PC-9 (cell line): Measurements from ENCODE around the gene B4GALNT1. TPM values are rescaled to one million over a fixed set of nuclear protein-coding genes. Genes with fewer than 3 reads are reported as not detected.
A peak's percentile ranks its signal among the peaks of the same experiment; 100 is the strongest.

Experiments used
- BruUV-seq: library from RNA; stranded (reverse); fragments of 400-500 nt; replicated peaks from 2 replicates; lab custom pipeline; 2021; lab: Mats Ljungman, UMichigan
- CTCF ChIA-PET: fragments of 300-600 bp; sonication (Branson Sonifier 250); formaldehyde crosslinking; loops from one replicate; lab custom pipeline; 2022; ENCODE audit warnings: antibody characterized with exemption; lab: Charles Lee
- POLR2A ChIA-PET: fragments of 300-600 bp; sonication (Branson Sonifier 250); formaldehyde crosslinking; loops from one replicate; lab custom pipeline; 2022; ENCODE audit warnings: antibody characterized with exemption; ENCODE audit not compliant: unreplicated experiment; lab: Charles Lee
- DNase-seq, 2 experiments: peaks; one replicate each; pipeline versions ENCODE4 v3.0.0 to v3.0.0-alpha.2; 2015 to 2022; ENCODE audit warnings: mixed read lengths in 1 of 2
- H2AFZ ChIP-seq: fragments of 200-600 bp; sonication (generic); 2 replicates; pipeline ENCODE4 v1.8.1; 2017; ENCODE audit warnings: antibody characterized with exemption
- H3F3A ChIP-seq: fragments of 200-600 bp; sonication (generic); 2 replicates; pipeline ENCODE4 v1.8.1; 2017; ENCODE audit warnings: antibody characterized with exemption, mild to moderate bottlenecking, low read depth; ENCODE audit not compliant: insufficient read depth
- H3K27ac ChIP-seq: fragments of 200-600 bp; sonication (generic); 2 replicates; pipeline ENCODE4 v1.6.1; 2016; ENCODE audit warnings: mixed run types
- H3K27me3 ChIP-seq: fragments of 200-600 bp; sonication (generic); 2 replicates; pipeline ENCODE4 v1.6.1; 2016; ENCODE audit warnings: low read depth, mixed run types; ENCODE audit not compliant: insufficient read depth
- H3K36me3 ChIP-seq: fragments of 200-600 bp; sonication (generic); 2 replicates; pipeline ENCODE4 v1.6.1; 2016; ENCODE audit warnings: low read depth, mixed run types
- H3K4me1 ChIP-seq: fragments of 200-600 bp; sonication (generic); replicated peaks from 2 replicates; pipeline ENCODE4 v1.6.1; 2016; ENCODE audit warnings: mixed run types; ENCODE audit not compliant: insufficient read depth
- H3K4me2 ChIP-seq: fragments of 200-600 bp; sonication (generic); 2 replicates; pipeline ENCODE4 v1.6.1; 2017; ENCODE audit warnings: mixed run types
- H3K4me3 ChIP-seq: fragments of 200-600 bp; sonication (generic); 2 replicates; pipeline ENCODE4 v1.6.1; 2016; ENCODE audit warnings: mixed run types
- H3K79me2 ChIP-seq: fragments of 200-600 bp; sonication (generic); 2 replicates; pipeline ENCODE4 v1.6.1; 2017; ENCODE audit warnings: low read depth, mixed run types
- H3K9me2 ChIP-seq: fragments of 200-600 bp; sonication (generic); 2 replicates; pipeline ENCODE4 v1.8.1; 2017; ENCODE audit warnings: mild to moderate bottlenecking; ENCODE audit not compliant: insufficient read depth
- H3K9me3 ChIP-seq: fragments of 200-600 bp; sonication (generic); 2 replicates; pipeline ENCODE4 v1.8.1; 2016; ENCODE audit warnings: low read depth; ENCODE audit not compliant: insufficient read depth
- H4K20me1 ChIP-seq: fragments of 200-600 bp; sonication (generic); 2 replicates; pipeline ENCODE4 v1.8.1; 2017; ENCODE audit not compliant: insufficient read depth
- CTCF ChIP-seq: fragments of 200-600 bp; sonication (generic); conservative IDR thresholded peaks from 2 replicates; pipeline ENCODE4 v1.6.1; 2017; ENCODE audit warnings: mixed run types, antibody characterized with exemption, mild to moderate bottlenecking, moderate library complexity
- EZH2 ChIP-seq: fragments of 200-600 bp; sonication (generic); IDR thresholded peaks from 2 replicates; pipeline ENCODE4 v1.8.0; 2017; ENCODE audit warnings: antibody characterized with exemption, low read depth
- intact Hi-C: fragments of 100-400 bp; cut with micrococcal nuclease; formaldehyde crosslinking; loops from one replicate; pipeline ENCODE4 v1.10.0; 2022; ENCODE audit not compliant: unreplicated experiment
- total RNA-seq: library from RNA; stranded (reverse); gene quantifications from 2 replicates; pipeline ENCODE4 v1.2.3, GENCODE V29; 2021

The B4GALNT1 gene
- total RNA-seq, 1 experiment from 2014 or later = 15.0 TPM

DNA sequence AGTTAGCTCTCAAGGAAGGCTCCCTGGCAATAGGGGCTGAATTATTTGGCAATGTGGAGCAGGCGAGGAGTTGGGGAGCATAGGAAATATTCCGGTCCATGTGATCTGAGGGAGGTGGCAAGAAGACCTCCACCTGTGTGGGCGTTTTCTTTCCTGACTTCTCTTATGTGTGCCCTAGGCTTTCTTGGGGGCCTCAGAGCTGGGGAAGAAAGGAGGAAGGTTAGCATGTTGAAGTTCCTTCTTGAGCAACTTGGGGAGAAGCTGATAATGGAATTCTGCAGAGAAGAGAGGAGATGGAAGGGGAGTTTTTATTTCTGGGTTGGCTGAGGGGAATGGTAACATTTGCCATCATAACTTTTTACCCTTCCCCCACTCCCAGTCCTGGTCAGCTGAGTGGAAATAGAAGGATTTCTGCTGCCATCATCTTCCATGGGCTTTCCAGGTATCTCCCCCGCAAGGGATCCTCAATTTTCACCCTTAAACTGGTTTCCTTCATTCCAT lies 27.1 kb downstream of the B4GALNT1 start:
- Histone ChIP-seq H3K36me3 (no peaks in the 10 kb centered on the region), H3K4me3 (no peak overlapping the region), H3F3A (peaks cover 8% of the 10 kb centered on the region; the same call in 1 of the 2 replicates), H2AFZ (no peak overlapping the region), H4K20me1 (no peaks in the 10 kb centered on the region), H3K4me1 (no peaks in the 10 kb centered on the region), H3K27ac (no peak overlapping the region), H3K9me3 (no peaks in the 10 kb centered on the region), H3K4me2 (no peak overlapping the region), H3K9me2 (no peaks in the 10 kb centered on the region), H3K27me3 (peaks cover 34% of the 10 kb centered on the region), H3K79me2 (no peaks in the 10 kb centered on the region)
- CTCF ChIA-PET = no interaction called here
- no TSS peak for BruUV-seq
- POLR2A ChIA-PET = no interaction called here
- TF ChIP-seq CTCF = no peak
- TF ChIP-seq EZH2 = no peak
- intact Hi-C loops = no loop called here
- no peak for DNase-seq

- CTCF ChIA-PET = no interaction called here
- Histone ChIP-seq H2AFZ (no peak overlapping the region), H3F3A (peaks cover 8% of the 10 kb centered on the region; the same call in 1 of the 2 replicates), H4K20me1 (no peaks in the 10 kb centered on the region), H3K27me3 (peaks cover 34% of the 10 kb centered on the region), H3K9me3 (no peaks in the 10 kb centered on the region), H3K4me3 (no peak overlapping the region), H3K27ac (no peak overlapping the region), H3K79me2 (no peaks in the 10 kb centered on the region), H3K36me3 (no peaks in the 10 kb centered on the region), H3K4me1 (no peaks in the 10 kb centered on the region), H3K9me2 (no peaks in the 10 kb centered on the region), H3K4me2 (no peak overlapping the region)
- POLR2A ChIA-PET = no interaction called here
- intact Hi-C loops = loop anchor here (1.0 kb wide), 1 partner anchor 14 kb away; the partner anchor contains the start of gene PIP4K2C
- TF ChIP-seq CTCF (no peak), EZH2 (no peak)
- BruUV-seq = TSS peak; percentile 34
- no peak for DNase-seq
These were observed 27.8 kb downstream of the B4GALNT1 start for GRCh38 chr12:57604992-57605810.

GRCh38 chr12:57604454-57604991 lies 28.5 kb downstream of the B4GALNT1 start, which contains the start of gene DTX3:
TSS of gene DTX3 (plus strand) at chr12:57604824. CDS start at chr12:57606518, 1,694 bp downstream.
- Histone ChIP-seq H3K36me3 (no peaks in the 10 kb centered on the region), H3K4me2 (no peak within 1 kb of the TSS), H3K9me2 (no peaks in the 10 kb centered on the region), H3K27me3 (peaks cover 34% of the 10 kb centered on the region), H2AFZ (no peak within 1 kb of the TSS), H4K20me1 (no peaks in the 10 kb centered on the region), H3K4me3 (no peak within 1 kb of the TSS), H3K4me1 (no peaks in the 10 kb centered on the region), H3K79me2 (no peaks in the 10 kb centered on the region), H3K9me3 (no peaks in the 10 kb centered on the region), H3F3A (peaks cover 8% of the 10 kb centered on the region; the same call in 1 of the 2 replicates), H3K27ac (no peak within 1 kb of the TSS)
- BruUV-seq = no TSS peak
- TF ChIP-seq EZH2 (no peak), CTCF (no peak)
- intact Hi-C loops = loop anchor here (1.0 kb wide), 1 partner anchor 13 kb away; the partner anchor contains the start of gene PIP4K2C
- DNase-seq = no peak
- ChIA-PET POLR2A (no interaction called here), CTCF (interaction anchor here (1.0 kb wide), 1 partner anchor 21 kb away, joined by 4 read pairs; no protein-coding TSS in a partner anchor)
